GM21515 (cell line): ENCODE data around the gene CLASP1.
"Not testable (repeated sequence)": the region's sequence is repeated elsewhere in the genome, so short reads cannot be mapped to it uniquely, and the experiment has no call there.

Experiments used
- ATAC-seq: cut with Tn5 transposase; IDR thresholded peaks from one replicate; pipeline ENCODE4 v1.9.1; 2021; ENCODE audit not compliant: unreplicated experiment

The CLASP1 gene

GRCh38 chr2:121333231-121333630, 316.0 kb downstream of the CLASP1 start:
- no peak for ATAC-seq

- not testable (repeated sequence) for ATAC-seq
Observed at GRCh38 chr2:121331324-121331723, 317.9 kb downstream of the CLASP1 start.

GRCh38 chr2:121330921-121331320, 318.3 kb downstream of the CLASP1 start:
- no peak for ATAC-seq

- ATAC-seq: no peak
Observed at GRCh38 chr2:121329786-121330185, 319.5 kb downstream of the CLASP1 start.

- no peak for ATAC-seq
Observed at GRCh38 chr2:121326628-121327027, 322.6 kb downstream of the CLASP1 start.

GRCh38 chr2:121324601-121325000, 324.7 kb downstream of the CLASP1 start:
- ATAC-seq: no peak

GRCh38 chr2:121321476-121321875, 327.8 kb downstream of the CLASP1 start:
- no peak for ATAC-seq

- ATAC-seq: no peak
Observed at GRCh38 chr2:121319941-121320340, 329.3 kb downstream of the CLASP1 start.

GRCh38 chr2:121316986-121317385, 332.3 kb downstream of the CLASP1 start:
- ATAC-seq: no peak

- ATAC-seq: not testable (repeated sequence)
Observed at GRCh38 chr2:121313701-121314100, 335.6 kb downstream of the CLASP1 start.

- no peak for ATAC-seq
Observed at GRCh38 chr2:121309801-121310200, 339.5 kb downstream of the CLASP1 start.

GRCh38 chr2:121309323-121309722, 339.9 kb downstream of the CLASP1 start:
- no peak for ATAC-seq

- no peak for ATAC-seq
Observed at GRCh38 chr2:121307048-121307447, 342.2 kb downstream of the CLASP1 start.

GRCh38 chr2:121304941-121305340, 344.3 kb downstream of the CLASP1 start:
- ATAC-seq: no peak

- ATAC-seq: no peak
Observed at GRCh38 chr2:121303531-121304263, 345.6 kb downstream of the CLASP1 start.

- not testable (repeated sequence) for ATAC-seq
Observed at GRCh38 chr2:121301190-121301589, 348.1 kb downstream of the CLASP1 start.

- no peak for ATAC-seq
Observed at GRCh38 chr2:121298476-121298875, 350.8 kb downstream of the CLASP1 start.

- not testable (repeated sequence) for ATAC-seq
Observed at GRCh38 chr2:121297866-121298265, 351.4 kb downstream of the CLASP1 start.

GRCh38 chr2:121297217-121297830, 351.9 kb downstream of the CLASP1 start:
- ATAC-seq: no peak

- no peak for ATAC-seq
Observed at GRCh38 chr2:121295911-121296650, 353.2 kb downstream of the CLASP1 start.

- ATAC-seq: no peak
Observed at GRCh38 chr2:121294881-121295840, 354.1 kb downstream of the CLASP1 start.
